ENCODE measurements around the gene PCP4.

GRCh38 chr21:39874206-39874605 lies 7.0 kb downstream of the PCP4 start:
- TF ChIP-seq POLR2A (IDR thresholded peaks at IDR 0.05): no peak
- TF ChIP-seq CTCF (IDR thresholded peaks at IDR 0.05 in 4 of 5, conservative IDR thresholded peaks at IDR 0.05 in 1 of 5): no peak

All from gastrocnemius medialis (tissue), 4 donors.